Endothelial cell of umbilical vein (primary cell): Measurements from ENCODE around the gene FRY.

Experiments
- EZH2 ChIP-seq: IDR thresholded peaks from 2 replicates; pipeline ENCODE4 v1.6.1; 2012; ENCODE audit warnings: borderline replicate concordance, low read depth, mild to moderate bottlenecking, moderate library complexity, low read length, inconsistent platforms; ENCODE audit not compliant: severe bottlenecking
- JUN ChIP-seq: IDR thresholded peaks from 2 replicates; pipeline ENCODE4 v1.6.1; 2011; ENCODE audit warnings: borderline replicate concordance, low read depth; ENCODE audit not compliant: insufficient read length, insufficient read depth
- POLR2A ChIP-seq: IDR thresholded peaks from 2 replicates; pipeline ENCODE4 v1.6.1; 2012; ENCODE audit warnings: low read depth, mild to moderate bottlenecking, control low read depth, low read length
- POLR2AphosphoS5 ChIP-seq: IDR thresholded peaks from 2 replicates; pipeline ENCODE4 v1.6.1; 2012; ENCODE audit warnings: low read depth, mild to moderate bottlenecking, control low read depth, low read length, moderate library complexity; ENCODE audit not compliant: insufficient read depth
- TF ChIP-seq, protein P1 (sequence below), 2 donors: IDR thresholded peaks; 1 replicate in 1 of 2; 2 replicates in 1 of 2; pipeline ENCODE4 v1.5.1; 2011; ENCODE audit warnings: low read length in 2 of 2, mild to moderate bottlenecking in 2 of 2, moderate library complexity in 2 of 2, control low read depth in 1 of 2, inconsistent platforms in 1 of 2, low read depth in 1 of 2; ENCODE audit not compliant: insufficient read depth in 1 of 2; ENCODE audit errors: extremely low read depth in 1 of 2

- TF ChIP-seq POLR2AphosphoS5 (no peak), POLR2A (no peak), EZH2 (no peak), JUN (no peak)
- TF ChIP-seq, protein P1, sequence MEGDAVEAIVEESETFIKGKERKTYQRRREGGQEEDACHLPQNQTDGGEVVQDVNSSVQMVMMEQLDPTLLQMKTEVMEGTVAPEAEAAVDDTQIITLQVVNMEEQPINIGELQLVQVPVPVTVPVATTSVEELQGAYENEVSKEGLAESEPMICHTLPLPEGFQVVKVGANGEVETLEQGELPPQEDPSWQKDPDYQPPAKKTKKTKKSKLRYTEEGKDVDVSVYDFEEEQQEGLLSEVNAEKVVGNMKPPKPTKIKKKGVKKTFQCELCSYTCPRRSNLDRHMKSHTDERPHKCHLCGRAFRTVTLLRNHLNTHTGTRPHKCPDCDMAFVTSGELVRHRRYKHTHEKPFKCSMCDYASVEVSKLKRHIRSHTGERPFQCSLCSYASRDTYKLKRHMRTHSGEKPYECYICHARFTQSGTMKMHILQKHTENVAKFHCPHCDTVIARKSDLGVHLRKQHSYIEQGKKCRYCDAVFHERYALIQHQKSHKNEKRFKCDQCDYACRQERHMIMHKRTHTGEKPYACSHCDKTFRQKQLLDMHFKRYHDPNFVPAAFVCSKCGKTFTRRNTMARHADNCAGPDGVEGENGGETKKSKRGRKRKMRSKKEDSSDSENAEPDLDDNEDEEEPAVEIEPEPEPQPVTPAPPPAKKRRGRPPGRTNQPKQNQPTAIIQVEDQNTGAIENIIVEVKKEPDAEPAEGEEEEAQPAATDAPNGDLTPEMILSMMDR (IDR thresholded peaks at IDR 0.05; ENCODE audit: extremely low read depth in 1 of 2, insufficient read depth in 1 of 2, low read depth in 1 of 2, low read length in 2 of 2): no peak
Measured at GRCh38 chr13:32080328-32080744, 48.8 kb downstream of the FRY start.
